ENCODE results near the gene ZDHHC14. TPM values are rescaled to one million over a fixed set of nuclear protein-coding genes. Genes with fewer than 3 reads are reported as not detected.

ZDHHC14 gene
- total RNA-seq, 2 donors from 2014 or later = 13.0 to 19.1 TPM

DNA sequence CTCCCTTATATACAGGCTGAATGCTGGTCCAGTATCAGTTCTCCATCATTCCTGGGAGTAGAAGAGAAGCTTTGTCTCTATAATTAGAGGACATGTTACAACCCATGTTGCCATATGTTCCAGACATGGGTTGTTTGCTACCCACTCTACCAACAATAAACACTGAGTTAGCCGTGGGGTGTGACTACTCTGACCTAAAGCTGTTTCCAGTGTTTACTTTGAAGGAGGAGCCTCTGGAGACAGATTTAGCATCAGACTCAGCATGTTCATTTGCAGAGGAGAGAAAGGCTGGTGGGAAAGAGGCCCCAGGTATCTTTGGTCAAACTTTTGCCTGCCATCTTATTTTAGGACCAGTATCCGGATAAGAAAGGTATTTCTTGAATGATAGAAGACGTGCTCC, 284.2 kb downstream of the ZDHHC14 start:
- Histone ChIP-seq H3K27ac (no peak overlapping the region), H3K9me3 (no peaks in the 10 kb centered on the region), H3K27me3 (no peaks in the 10 kb centered on the region), H3K4me1 (peaks cover 0 to 11% of the 10 kb centered on the region in 2 donors), H3K4me3 (no peak overlapping the region), H3K36me3 (no peaks in the 10 kb centered on the region)
- no peak for DNase-seq (ENCODE audit: low spot score)
- TF ChIP-seq, protein P1, sequence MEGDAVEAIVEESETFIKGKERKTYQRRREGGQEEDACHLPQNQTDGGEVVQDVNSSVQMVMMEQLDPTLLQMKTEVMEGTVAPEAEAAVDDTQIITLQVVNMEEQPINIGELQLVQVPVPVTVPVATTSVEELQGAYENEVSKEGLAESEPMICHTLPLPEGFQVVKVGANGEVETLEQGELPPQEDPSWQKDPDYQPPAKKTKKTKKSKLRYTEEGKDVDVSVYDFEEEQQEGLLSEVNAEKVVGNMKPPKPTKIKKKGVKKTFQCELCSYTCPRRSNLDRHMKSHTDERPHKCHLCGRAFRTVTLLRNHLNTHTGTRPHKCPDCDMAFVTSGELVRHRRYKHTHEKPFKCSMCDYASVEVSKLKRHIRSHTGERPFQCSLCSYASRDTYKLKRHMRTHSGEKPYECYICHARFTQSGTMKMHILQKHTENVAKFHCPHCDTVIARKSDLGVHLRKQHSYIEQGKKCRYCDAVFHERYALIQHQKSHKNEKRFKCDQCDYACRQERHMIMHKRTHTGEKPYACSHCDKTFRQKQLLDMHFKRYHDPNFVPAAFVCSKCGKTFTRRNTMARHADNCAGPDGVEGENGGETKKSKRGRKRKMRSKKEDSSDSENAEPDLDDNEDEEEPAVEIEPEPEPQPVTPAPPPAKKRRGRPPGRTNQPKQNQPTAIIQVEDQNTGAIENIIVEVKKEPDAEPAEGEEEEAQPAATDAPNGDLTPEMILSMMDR (IDR thresholded peaks at IDR 0.05) = no peak

DNA sequence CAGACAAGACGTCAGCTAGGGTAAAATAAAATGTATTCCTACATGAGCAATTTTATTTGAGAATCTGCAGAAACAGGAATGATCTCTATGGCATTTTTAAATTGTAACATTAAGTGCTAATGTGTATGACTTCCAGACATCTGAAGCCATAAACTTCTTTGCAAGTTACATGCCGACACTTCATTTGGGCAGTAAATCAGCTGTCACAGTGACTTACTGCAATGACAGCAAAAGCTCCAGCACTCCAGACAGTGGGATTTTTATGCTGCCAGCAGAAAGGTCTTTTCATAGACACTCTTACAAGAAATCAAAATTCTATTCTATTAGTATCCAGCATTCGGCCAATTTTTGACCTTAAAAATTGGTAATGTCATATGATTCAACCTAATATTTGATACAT, 285.7 kb downstream of the ZDHHC14 start:
- H3K9me3 ChIP-seq = no peaks in the 10 kb centered on the region
- no peak for DNase-seq (ENCODE audit: low spot score)
- peaks cover 0 to 17% of the 10 kb centered on the region in 2 donors for H3K4me1 ChIP-seq
- no peak overlapping the region for H3K4me3 ChIP-seq
- no peaks in the 10 kb centered on the region for H3K36me3 ChIP-seq
- TF ChIP-seq, protein P1 (IDR thresholded peaks at IDR 0.05) = no peak
- no peak overlapping the region for H3K27ac ChIP-seq
- no peaks in the 10 kb centered on the region for H3K27me3 ChIP-seq

DNA sequence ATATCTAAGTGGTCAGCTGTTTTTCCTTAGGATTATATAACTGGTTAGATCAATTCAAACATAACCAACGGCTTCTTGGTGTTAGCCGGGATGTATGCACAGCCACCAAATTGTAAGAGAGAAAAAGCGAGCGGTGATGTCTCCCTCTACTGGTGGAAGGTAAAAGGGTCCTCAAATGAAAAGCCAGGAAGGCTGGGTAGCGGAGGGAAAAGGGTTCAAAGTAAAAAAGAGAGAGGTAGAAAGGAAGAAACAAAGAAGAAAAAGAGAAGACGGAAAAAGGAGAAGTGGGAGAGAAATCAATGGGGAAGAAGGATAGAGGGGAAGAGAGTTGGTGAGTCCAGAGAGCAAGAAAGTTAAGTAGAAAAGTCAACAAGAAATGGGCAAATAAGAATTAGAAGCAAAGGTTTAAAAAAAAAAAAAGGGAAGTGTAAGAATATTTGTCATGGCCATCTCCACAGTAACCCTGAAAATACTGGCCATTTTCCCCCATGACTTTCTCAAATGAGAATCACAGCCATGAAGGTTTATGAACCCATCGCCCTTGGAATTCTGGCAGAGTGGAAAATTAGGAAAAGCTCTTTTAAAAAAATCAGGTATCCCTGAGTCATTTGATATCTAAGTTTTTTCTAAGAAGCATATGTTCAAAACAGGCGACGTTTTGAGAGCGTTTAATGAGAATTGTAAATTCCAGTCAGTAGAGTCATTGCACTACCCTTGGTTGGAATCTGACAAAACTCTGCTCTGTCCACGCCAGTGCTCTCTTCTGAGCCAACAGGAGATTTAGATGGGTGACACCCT, 286.4 kb downstream of the ZDHHC14 start:
- TF ChIP-seq, protein P1 (IDR thresholded peaks at IDR 0.05) = peak; percentile 61 to 86
- H3K4me1 ChIP-seq = peaks cover 0 to 17% of the 10 kb centered on the region in 2 donors
- no peaks in the 10 kb centered on the region for H3K27me3 ChIP-seq
- H3K4me3 ChIP-seq = no peak overlapping the region
- no peaks in the 10 kb centered on the region for H3K36me3 ChIP-seq
- no peak for DNase-seq (ENCODE audit: low spot score)
- no peak overlapping the region for H3K27ac ChIP-seq
- no peaks in the 10 kb centered on the region for H3K9me3 ChIP-seq

DNA sequence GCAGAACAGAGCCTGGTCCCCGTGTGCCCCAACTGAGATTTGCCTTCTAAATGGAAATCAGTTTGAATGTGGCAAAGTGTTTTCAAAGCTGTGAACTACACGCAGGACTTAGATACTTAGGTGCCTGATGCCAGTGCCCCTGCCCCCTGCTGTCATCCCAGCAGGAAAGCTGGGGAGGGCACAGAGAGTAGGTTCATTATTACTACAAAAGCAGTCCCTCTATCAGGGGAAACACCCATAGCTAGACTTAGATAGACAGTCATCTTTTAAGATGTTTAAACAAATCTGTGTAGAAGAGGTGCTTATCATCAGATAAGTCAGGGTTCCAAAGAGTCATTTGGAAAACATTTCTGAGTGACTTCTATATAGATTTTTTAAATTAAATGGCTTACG, 287.0 kb downstream of the ZDHHC14 start:
- peaks cover 0 to 17% of the 10 kb centered on the region in 2 donors for H3K4me1 ChIP-seq
- H3K36me3 ChIP-seq = no peaks in the 10 kb centered on the region
- no peak overlapping the region for H3K27ac ChIP-seq
- no peaks in the 10 kb centered on the region for H3K27me3 ChIP-seq
- H3K4me3 ChIP-seq = no peak overlapping the region
- TF ChIP-seq, protein P1 (IDR thresholded peaks at IDR 0.05) = no peak
- H3K9me3 ChIP-seq = no peaks in the 10 kb centered on the region
- DNase-seq (ENCODE audit: low spot score) = no peak

DNA sequence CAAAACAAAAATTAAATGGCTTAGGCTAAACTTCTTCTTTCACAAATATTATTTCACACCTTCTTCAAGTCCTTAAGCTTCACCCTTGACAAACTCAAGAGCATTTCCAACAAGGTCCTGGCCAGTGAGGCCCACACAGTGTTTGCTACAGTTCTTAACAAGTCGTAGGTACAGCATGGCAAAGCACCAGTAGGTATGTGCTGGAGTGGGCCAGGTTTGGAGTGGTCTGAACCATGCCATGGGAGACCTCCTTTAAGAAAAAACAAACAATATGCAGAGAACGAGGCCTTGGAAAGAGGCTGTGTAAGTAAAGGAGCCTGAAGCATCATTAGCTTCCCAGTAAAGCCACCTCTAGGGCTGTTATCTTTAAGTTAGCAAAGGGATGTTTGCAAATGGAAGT, 287.7 kb downstream of the ZDHHC14 start:
- H3K36me3 ChIP-seq = no peaks in the 10 kb centered on the region
- peaks cover 0 to 17% of the 10 kb centered on the region in 2 donors for H3K4me1 ChIP-seq
- DNase-seq (ENCODE audit: low spot score) = no peak
- H3K27ac ChIP-seq = peak overlapping the region; percentile 67 to 73
- no peaks in the 10 kb centered on the region for H3K27me3 ChIP-seq
- TF ChIP-seq, protein P1 (IDR thresholded peaks at IDR 0.05) = no peak
- H3K9me3 ChIP-seq = no peaks in the 10 kb centered on the region
- H3K4me3 ChIP-seq = no peak overlapping the region
